Colonic mucosa (tissue), 4 donors: ENCODE data around the gene FBXW8. TPM values are rescaled to one million over a fixed set of nuclear protein-coding genes. Genes with fewer than 3 reads are reported as not detected.

Experiments used
- DNase-seq: peaks from one replicate; pipeline ENCODE4 v3.0.0-alpha.2; 2020
- H3K27ac ChIP-seq: fragments of 200-600 bp; one replicate; pipeline ENCODE4 v1.8.0; 2021
- H3K27me3 ChIP-seq: fragments of 200-600 bp; one replicate; pipeline ENCODE4 v1.8.0; 2021
- H3K36me3 ChIP-seq: fragments of 200-600 bp; one replicate; pipeline ENCODE4 v1.8.0; 2021
- H3K4me1 ChIP-seq: fragments of 200-600 bp; one replicate; pipeline ENCODE4 v1.8.0; 2021; ENCODE audit warnings: mild to moderate bottlenecking
- H3K4me3 ChIP-seq: fragments of 200-600 bp; one replicate; pipeline ENCODE4 v1.8.0; 2021
- H3K9ac ChIP-seq, 2 donors: one replicate each; pipeline ENCODE4 v1.7.0; 2013; ENCODE audit warnings: control low read depth in 2 of 2, low read depth in 2 of 2, low read length in 2 of 2
- H3K9me3 ChIP-seq: fragments of 200-600 bp; one replicate; pipeline ENCODE4 v1.8.0; 2021
- intact Hi-C: fragments of 100-400 bp; cut with DNase I; formaldehyde crosslinking; loops from one replicate; pipeline ENCODE4 v1.14.1; 2022
- total RNA-seq, 2 donors: library from RNA; stranded (reverse); fragmentation: NEBNext Ultra II Directional in 1 of 2; extraction: Animal tissue kit (Norgen Biotek cat#: 25700) in 1 of 2; gene quantifications; one replicate each; pipeline ENCODE4 v1.2.1, GENCODE V29; 2021
- TF ChIP-seq, protein P1 (sequence below): fragments of 200-600 bp; IDR thresholded peaks from one replicate; pipeline ENCODE4 v1.8.0; 2022; ENCODE audit warnings: antibody characterized with exemption, mild to moderate bottlenecking
- donor health status: healthy.
- donor health status: DM: no; HTN: no; CAD: no.
- donor health status: DM: no; HTN: no; CAD: no.

Gene FBXW8
- total RNA-seq, 2 donors from 2014 or later = 11.1 to 13.7 TPM

DNA sequence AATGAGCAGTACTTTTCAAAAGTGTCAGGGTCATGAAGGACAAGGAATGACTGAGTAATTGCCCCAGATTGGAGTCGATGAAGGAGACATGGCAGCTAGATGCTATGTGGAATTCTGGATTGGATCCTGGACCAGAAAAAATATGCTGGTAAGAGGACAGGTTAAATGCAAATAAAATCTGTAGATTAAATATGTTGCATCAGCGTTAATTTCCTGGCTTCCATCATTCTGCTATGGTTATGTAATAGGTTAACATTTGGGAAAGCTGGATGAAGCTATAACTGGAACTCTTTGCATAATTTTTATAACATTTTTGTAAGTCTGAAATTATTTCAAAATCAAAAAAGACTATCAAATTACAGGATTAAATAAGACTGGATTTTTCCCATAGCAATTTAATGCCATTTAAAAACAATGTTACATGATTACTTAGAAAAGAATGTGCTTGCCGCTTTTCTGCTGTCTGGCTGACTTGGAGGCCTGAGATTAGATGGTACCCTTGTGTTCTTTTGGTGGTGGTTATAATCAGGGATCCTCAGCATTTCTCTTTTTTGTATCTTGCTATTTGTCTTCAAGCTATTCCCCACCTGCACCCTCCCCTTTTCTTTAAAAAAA is 65.1 kb downstream of the FBXW8 start:
- no peaks in the 10 kb centered on the region for H3K4me1 ChIP-seq
- no peaks in the 10 kb centered on the region for H3K36me3 ChIP-seq
- no peak overlapping the region for H3K4me3 ChIP-seq
- no peak for DNase-seq
- TF ChIP-seq, protein P1, sequence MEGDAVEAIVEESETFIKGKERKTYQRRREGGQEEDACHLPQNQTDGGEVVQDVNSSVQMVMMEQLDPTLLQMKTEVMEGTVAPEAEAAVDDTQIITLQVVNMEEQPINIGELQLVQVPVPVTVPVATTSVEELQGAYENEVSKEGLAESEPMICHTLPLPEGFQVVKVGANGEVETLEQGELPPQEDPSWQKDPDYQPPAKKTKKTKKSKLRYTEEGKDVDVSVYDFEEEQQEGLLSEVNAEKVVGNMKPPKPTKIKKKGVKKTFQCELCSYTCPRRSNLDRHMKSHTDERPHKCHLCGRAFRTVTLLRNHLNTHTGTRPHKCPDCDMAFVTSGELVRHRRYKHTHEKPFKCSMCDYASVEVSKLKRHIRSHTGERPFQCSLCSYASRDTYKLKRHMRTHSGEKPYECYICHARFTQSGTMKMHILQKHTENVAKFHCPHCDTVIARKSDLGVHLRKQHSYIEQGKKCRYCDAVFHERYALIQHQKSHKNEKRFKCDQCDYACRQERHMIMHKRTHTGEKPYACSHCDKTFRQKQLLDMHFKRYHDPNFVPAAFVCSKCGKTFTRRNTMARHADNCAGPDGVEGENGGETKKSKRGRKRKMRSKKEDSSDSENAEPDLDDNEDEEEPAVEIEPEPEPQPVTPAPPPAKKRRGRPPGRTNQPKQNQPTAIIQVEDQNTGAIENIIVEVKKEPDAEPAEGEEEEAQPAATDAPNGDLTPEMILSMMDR = no peak
- intact Hi-C loops = no loop called here
- no peak overlapping the region for H3K27ac ChIP-seq
- H3K9ac ChIP-seq = no peak overlapping the region
- H3K27me3 ChIP-seq = no peaks in the 10 kb centered on the region
- no peaks in the 10 kb centered on the region for H3K9me3 ChIP-seq

DNA sequence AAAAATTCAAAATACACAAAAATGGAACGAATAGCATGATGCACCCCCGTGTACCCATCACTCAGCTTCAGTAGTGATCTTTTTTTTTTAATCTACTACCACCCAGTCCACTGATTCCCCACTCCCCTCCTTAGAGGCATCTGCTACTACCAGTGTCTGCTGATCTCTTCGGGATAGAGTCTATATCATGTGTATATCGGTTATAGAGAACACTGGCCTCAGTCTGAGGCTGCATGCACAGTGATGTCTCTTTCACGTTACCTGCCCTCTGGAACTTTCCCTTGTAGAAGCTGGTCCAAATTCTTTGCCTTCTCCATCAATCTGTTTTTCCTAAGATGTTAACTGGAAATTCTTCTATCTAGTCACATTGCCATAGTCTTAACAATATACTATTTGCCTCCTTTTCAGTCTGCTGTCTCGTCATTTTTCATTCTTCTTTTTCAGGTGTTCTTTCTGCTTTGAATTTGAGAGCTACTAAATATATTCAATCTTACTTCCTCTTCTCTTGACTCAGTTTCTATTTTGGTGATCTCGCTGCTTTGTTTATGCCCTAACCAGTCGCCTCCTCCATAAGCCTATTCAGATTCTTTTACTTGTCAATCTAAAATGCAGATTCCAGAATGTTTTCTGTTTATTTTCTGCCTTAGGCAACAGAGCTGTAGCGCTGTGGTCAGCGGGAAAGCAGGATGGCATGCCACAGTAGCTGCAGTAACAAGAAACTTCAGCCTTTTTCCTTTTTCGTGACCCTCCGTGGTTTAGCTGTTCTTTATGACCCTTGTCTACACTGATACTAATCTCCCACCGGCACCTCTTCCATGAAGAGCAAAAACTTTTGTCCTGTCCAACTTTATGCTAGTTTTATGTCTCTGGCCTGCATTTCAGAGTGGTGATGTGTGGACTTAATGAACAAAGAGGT is 67.0 kb downstream of the FBXW8 start:
- TF ChIP-seq, protein P1 = no peak
- Histone ChIP-seq H3K27me3 (no peaks in the 10 kb centered on the region), H3K27ac (no peak overlapping the region), H3K36me3 (no peaks in the 10 kb centered on the region), H3K9me3 (no peaks in the 10 kb centered on the region), H3K4me1 (no peaks in the 10 kb centered on the region), H3K4me3 (no peak overlapping the region), H3K9ac (no peak overlapping the region)
- DNase-seq = no peak
- intact Hi-C loops = no loop called here

GRCh38 chr12:116978791-116979508 is 68.2 kb downstream of the FBXW8 start:
- no peak overlapping the region for H3K4me3 ChIP-seq
- H3K4me1 ChIP-seq = no peaks in the 10 kb centered on the region
- H3K27me3 ChIP-seq = no peaks in the 10 kb centered on the region
- H3K27ac ChIP-seq = no peak overlapping the region
- no peaks in the 10 kb centered on the region for H3K36me3 ChIP-seq
- no peak overlapping the region for H3K9ac ChIP-seq
- H3K9me3 ChIP-seq = no peaks in the 10 kb centered on the region
- intact Hi-C loops = no loop called here
- TF ChIP-seq, protein P1 = no peak
- no peak for DNase-seq

DNA sequence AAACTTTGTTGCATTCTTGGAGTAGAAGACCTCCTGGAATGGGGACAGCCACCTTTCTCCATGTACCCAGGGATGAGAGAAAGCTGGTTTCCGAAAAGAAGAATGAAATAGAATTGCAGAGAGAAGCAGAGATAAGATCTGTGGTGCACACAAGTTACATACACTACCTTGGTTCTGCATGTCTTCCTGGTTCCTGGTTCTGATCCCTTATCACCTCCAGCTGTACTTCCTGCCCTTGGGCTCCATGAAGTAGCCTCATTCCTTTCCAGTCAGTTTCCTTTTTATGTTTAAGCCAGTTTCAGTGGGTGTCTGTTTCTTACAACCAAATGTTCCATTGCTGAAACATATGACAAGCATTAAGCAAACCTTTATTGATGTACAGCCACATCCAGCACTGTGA is 69.3 kb downstream of the FBXW8 start:
- H3K4me1 ChIP-seq = no peaks in the 10 kb centered on the region
- no peaks in the 10 kb centered on the region for H3K36me3 ChIP-seq
- H3K27me3 ChIP-seq = no peaks in the 10 kb centered on the region
- H3K27ac ChIP-seq = no peak overlapping the region
- H3K9me3 ChIP-seq = no peaks in the 10 kb centered on the region
- no peak for DNase-seq
- H3K4me3 ChIP-seq = no peak overlapping the region
- intact Hi-C loops = no loop called here
- H3K9ac ChIP-seq = no peak overlapping the region
- TF ChIP-seq, protein P1 = no peak

DNA sequence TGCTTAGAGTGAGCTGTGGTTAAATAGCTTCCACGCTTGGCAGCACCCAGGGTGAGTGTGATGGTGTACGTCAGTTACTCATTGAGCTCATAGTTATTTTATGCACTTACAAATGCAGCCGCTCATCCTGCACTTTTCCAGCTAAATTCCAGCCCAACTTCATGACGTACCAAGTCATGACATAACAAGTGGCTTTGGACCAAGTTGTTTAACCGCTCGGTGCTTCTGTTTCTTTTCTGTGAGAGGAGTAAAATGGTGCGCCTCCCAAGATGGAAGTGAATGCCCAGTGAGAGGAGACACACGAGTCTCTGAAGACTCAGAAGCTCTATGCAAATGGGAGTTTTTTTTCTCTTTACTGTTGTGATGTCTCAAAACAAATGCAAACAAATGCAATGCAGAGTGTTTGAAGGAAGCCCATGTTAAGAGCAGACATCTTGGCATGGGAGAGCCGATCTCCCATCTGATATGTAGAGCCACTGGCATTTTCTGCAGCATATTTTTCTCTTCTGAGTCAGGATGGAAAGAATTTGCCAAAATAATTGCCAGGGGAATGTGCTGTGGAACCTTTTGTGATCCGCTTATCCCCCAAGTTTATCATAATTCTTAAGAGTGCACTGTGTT is 72.2 kb downstream of the FBXW8 start:
- no peak for DNase-seq
- no peaks in the 10 kb centered on the region for H3K36me3 ChIP-seq
- H3K9me3 ChIP-seq = no peaks in the 10 kb centered on the region
- intact Hi-C loops = no loop called here
- TF ChIP-seq, protein P1 = no peak
- H3K4me1 ChIP-seq = no peaks in the 10 kb centered on the region
- no peak overlapping the region for H3K27ac ChIP-seq
- no peaks in the 10 kb centered on the region for H3K27me3 ChIP-seq
- no peak overlapping the region for H3K4me3 ChIP-seq
- no peak overlapping the region for H3K9ac ChIP-seq
